Measurements from ENCODE around the gene CYFIP1.

DNA sequence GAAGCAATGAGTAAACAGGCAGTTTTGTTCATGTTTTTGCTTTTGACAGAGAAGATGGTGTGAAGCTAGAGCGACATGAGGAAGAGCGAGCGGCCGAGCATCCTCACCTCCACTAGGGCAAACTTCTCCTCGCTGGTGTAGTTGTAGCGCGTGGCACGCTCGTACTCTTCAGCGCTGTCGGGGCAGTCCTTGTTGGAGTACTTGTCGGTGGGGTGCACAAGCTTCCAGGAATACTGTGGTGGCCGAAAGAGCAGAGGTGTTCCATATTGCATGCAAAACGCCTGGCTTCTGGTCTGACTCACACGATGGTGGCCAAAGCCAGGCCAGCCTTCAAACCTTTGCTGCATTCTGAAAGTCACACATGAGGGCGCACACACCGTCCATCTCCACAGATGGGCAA, 54.3 kb downstream of the CYFIP1 start:
- TF ChIP-seq, protein P1, sequence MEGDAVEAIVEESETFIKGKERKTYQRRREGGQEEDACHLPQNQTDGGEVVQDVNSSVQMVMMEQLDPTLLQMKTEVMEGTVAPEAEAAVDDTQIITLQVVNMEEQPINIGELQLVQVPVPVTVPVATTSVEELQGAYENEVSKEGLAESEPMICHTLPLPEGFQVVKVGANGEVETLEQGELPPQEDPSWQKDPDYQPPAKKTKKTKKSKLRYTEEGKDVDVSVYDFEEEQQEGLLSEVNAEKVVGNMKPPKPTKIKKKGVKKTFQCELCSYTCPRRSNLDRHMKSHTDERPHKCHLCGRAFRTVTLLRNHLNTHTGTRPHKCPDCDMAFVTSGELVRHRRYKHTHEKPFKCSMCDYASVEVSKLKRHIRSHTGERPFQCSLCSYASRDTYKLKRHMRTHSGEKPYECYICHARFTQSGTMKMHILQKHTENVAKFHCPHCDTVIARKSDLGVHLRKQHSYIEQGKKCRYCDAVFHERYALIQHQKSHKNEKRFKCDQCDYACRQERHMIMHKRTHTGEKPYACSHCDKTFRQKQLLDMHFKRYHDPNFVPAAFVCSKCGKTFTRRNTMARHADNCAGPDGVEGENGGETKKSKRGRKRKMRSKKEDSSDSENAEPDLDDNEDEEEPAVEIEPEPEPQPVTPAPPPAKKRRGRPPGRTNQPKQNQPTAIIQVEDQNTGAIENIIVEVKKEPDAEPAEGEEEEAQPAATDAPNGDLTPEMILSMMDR (IDR thresholded peaks at IDR 0.05), result no peak
- TF ChIP-seq POLR2AphosphoS5 (IDR thresholded peaks at IDR 0.05), result no peak
- no peak for TF ChIP-seq POLR2A (IDR thresholded peaks at IDR 0.05)
- no peak for TF ChIP-seq EP300 (IDR thresholded peaks at IDR 0.05)

Measured in sigmoid colon (tissue), 4 donors.